Measurements from ENCODE around the gene EML3. TPM values are rescaled to one million over a fixed set of nuclear protein-coding genes. Genes with fewer than 3 reads are reported as not detected.
A peak's percentile ranks its signal among the peaks of the same experiment; 100 is the strongest.

Gene EML3
- total and polyA plus RNA-seq, 2 of the 13 experiments (the other 11 are each of a cell fraction or from before 2014, with no cell fraction given): 10.6 to 12.3 TPM

DNA sequence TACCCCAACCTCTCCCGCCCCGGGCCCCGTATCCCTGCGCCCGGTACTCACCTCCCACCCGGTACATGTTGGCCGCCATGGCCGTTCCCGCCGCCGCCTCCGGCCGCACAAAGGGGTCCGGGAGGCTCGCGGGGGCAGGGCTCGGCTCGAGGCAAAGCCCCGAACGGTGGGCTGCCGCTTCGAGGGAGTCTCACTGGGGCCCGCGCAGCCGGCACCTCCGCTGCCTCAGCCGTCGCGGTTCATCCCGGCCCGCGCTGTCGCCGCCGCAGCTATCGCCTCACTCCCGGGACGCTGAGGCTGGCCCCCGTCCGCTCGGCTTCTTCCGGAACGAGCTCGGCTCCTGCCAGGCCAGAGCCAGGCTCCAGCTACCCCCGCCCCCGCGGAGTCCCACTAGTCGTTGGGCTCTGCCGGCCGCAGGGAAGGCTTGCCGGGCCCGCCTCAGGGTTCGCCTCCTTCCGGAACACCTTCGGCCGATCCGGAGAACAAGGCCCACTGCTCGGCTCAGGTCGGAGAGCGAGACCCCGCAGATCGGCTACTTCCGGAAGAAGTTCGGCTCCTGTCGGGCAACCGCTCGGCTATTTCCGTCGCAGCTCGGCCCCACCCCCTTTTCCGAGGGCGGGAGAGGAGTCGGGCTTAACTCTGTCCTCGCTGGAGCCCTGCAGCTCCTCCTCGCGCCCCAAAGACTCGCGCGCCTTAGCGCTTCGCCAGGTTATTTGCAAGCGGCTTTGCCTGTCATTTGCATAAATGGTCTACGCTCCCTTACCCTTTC is 11.0 kb downstream of the EML3 start, which contains the start of gene MTA2:
Gene MTA2 (minus strand): TSS at position 494 of the 769 bp plus-strand sequence. CDS start 415 bp downstream, at position 79.
- FAIRE-seq (peak; percentile 81), ATAC-seq (peak; percentile 93), DNase-seq (ENCODE audit: low spot score) (peak; percentile 94)
- Histone ChIP-seq H3K36me3 (replicated peaks in 1 of 2; ENCODE audit: control insufficient read depth in 1 of 2, insufficient read depth in 2 of 2, low read length in 2 of 2) (peaks cover 10 to 21% of the 10 kb centered on the region in 2 experiments; a peak in 4 of 5 replicates), H2AFZ (ENCODE audit: low read length) (no peak within 1 kb of the TSS), H3K27ac (ENCODE audit: extremely low read length, insufficient read depth, low read length) (peak within 1 kb of the TSS; percentile 88), H4K20me1 (ENCODE audit: insufficient read depth, low read length) (no peaks in the 10 kb centered on the region), H3K9ac (ENCODE audit: insufficient read depth, low read depth, low read length) (peak within 1 kb of the TSS; percentile 99), H3K9me3 (ENCODE audit: low read length) (no peaks in the 10 kb centered on the region), H3K79me2 (ENCODE audit: insufficient read depth, low read length) (peaks cover 33% of the 10 kb centered on the region), H3K4me3 (replicated peaks in 1 of 3; ENCODE audit: insufficient read depth in 1 of 3, low read depth in 2 of 3, low read length in 3 of 3) (peak within 1 kb of the TSS; percentile 91 to 94 (median 94)), H3K4me1 (ENCODE audit: insufficient read depth, low read length) (peaks cover 43% of the 10 kb centered on the region), H3K27me3 (ENCODE audit: control insufficient read depth in 1 of 2, insufficient read depth in 2 of 2, low read length in 2 of 2) (no peaks in the 10 kb centered on the region; a peak in 1 of 5 replicates), H3K4me2 (ENCODE audit: low read depth, low read length) (peak within 1 kb of the TSS; percentile 97)
- intact Hi-C loops (cut with micrococcal nuclease; ENCODE audit: unreplicated experiment) (no loop called here), in situ Hi-C loops (cut with HindIII; ENCODE audit: extremely low pct_ligation_motif_present, low pct_unique_long_range_greater_than_20kb) (no loop called here)
- ChIA-PET CTCF (ENCODE audit: low intra/inter-chr PET ratio, low total read pairs) (no interaction called here), POLR2A (interaction anchor here (0.7 to 3.8 kb wide), 23 partner anchors 10 to 280 kb away, joined by 3 to 137 read pairs (median 6); partner anchors contain the start of genes AHNAK, B3GAT3, C11orf98 and CSKMT)
- TSS peak; percentile 80 for BruUV-seq (replicated peaks)
- under 1% methylated on average over 14 of the region's 83 CpGs for WGBS (ENCODE audit: low lambda C conversion rate)
- TF ChIP-seq ZNF615 (CRISPR knock-in tag; IDR thresholded peaks at IDR 0.05; ENCODE audit: borderline replicate concordance) (0 out of 2 replicates have a peak, but pooled peaks have one; percentile 19), KAT2B (IDR thresholded peaks at IDR 0.05; ENCODE audit: borderline replicate concordance, low read depth, low read length) (no peak), NRL (CRISPR knock-in tag; IDR thresholded peaks at IDR 0.05; ENCODE audit: borderline replicate concordance) (peak; percentile 34; the same call in 1 of the 2 replicates), ZNF441 (CRISPR knock-in tag; IDR thresholded peaks at IDR 0.05; ENCODE audit: borderline replicate concordance) (no peak), NFKBIZ (CRISPR knock-in tag; IDR thresholded peaks at IDR 0.05) (no peak), GABPB1 (CRISPR knock-in tag; IDR thresholded peaks at IDR 0.05) (peak; percentile 79), JUNB (CRISPR knock-in tag; IDR thresholded peaks at IDR 0.05; ENCODE audit: borderline replicate concordance) (0 out of 2 replicates have a peak, but pooled peaks have one; percentile 3), ARHGAP35 (CRISPR knock-in tag; IDR thresholded peaks at IDR 0.05; ENCODE audit: borderline replicate concordance) (peak; percentile 28; the same call in 1 of the 2 replicates), ZNF329 (CRISPR knock-in tag; IDR thresholded peaks at IDR 0.05; ENCODE audit: low read depth) (no peak), ZBTB3 (CRISPR knock-in tag; IDR thresholded peaks at IDR 0.05; ENCODE audit: borderline replicate concordance, low read depth) (no peak), TSC22D2 (CRISPR knock-in tag; IDR thresholded peaks at IDR 0.05; ENCODE audit: borderline replicate concordance) (no peak), AGO1 (IDR thresholded peaks at IDR 0.05; ENCODE audit: low read depth, low read length, poor library complexity, severe bottlenecking) (no peak), MZF1 (CRISPR knock-in tag; IDR thresholded peaks at IDR 0.05; ENCODE audit: borderline replicate concordance) (no peak), PHF21A (CRISPR knock-in tag; IDR thresholded peaks at IDR 0.05) (no peak), SIX4 (CRISPR knock-in tag; IDR thresholded peaks at IDR 0.05) (no peak)
- TF ChIP-seq, protein P1, sequence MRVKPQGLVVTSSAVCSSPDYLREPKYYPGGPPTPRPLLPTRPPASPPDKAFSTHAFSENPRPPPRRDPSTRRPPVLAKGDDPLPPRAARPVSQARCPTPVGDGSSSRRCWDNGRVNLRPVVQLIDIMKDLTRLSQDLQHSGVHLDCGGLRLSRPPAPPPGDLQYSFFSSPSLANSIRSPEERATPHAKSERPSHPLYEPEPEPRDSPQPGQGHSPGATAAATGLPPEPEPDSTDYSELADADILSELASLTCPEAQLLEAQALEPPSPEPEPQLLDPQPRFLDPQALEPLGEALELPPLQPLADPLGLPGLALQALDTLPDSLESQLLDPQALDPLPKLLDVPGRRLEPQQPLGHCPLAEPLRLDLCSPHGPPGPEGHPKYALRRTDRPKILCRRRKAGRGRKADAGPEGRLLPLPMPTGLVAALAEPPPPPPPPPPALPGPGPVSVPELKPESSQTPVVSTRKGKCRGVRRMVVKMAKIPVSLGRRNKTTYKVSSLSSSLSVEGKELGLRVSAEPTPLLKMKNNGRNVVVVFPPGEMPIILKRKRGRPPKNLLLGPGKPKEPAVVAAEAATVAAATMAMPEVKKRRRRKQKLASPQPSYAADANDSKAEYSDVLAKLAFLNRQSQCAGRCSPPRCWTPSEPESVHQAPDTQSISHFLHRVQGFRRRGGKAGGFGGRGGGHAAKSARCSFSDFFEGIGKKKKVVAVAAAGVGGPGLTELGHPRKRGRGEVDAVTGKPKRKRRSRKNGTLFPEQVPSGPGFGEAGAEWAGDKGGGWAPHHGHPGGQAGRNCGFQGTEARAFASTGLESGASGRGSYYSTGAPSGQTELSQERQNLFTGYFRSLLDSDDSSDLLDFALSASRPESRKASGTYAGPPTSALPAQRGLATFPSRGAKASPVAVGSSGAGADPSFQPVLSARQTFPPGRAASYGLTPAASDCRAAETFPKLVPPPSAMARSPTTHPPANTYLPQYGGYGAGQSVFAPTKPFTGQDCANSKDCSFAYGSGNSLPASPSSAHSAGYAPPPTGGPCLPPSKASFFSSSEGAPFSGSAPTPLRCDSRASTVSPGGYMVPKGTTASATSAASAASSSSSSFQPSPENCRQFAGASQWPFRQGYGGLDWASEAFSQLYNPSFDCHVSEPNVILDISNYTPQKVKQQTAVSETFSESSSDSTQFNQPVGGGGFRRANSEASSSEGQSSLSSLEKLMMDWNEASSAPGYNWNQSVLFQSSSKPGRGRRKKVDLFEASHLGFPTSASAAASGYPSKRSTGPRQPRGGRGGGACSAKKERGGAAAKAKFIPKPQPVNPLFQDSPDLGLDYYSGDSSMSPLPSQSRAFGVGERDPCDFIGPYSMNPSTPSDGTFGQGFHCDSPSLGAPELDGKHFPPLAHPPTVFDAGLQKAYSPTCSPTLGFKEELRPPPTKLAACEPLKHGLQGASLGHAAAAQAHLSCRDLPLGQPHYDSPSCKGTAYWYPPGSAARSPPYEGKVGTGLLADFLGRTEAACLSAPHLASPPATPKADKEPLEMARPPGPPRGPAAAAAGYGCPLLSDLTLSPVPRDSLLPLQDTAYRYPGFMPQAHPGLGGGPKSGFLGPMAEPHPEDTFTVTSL (CRISPR knock-in tag; IDR thresholded peaks at IDR 0.05; ENCODE audit: borderline replicate concordance): no peak
- TF ChIP-seq, protein P2, sequence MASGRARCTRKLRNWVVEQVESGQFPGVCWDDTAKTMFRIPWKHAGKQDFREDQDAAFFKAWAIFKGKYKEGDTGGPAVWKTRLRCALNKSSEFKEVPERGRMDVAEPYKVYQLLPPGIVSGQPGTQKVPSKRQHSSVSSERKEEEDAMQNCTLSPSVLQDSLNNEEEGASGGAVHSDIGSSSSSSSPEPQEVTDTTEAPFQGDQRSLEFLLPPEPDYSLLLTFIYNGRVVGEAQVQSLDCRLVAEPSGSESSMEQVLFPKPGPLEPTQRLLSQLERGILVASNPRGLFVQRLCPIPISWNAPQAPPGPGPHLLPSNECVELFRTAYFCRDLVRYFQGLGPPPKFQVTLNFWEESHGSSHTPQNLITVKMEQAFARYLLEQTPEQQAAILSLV (CRISPR knock-in tag; IDR thresholded peaks at IDR 0.05; ENCODE audit: borderline replicate concordance): 0 out of 2 replicates have a peak, but pooled peaks have one; percentile 71

All from HepG2 (cell line).